Ishikawa (cell line): ENCODE data around the gene PRKN.

Experiments used
- CEBPB ChIP-seq: IDR thresholded peaks from 2 replicates; pipeline ENCODE4 v1.6.1; 2012
- CREB1 ChIP-seq: IDR thresholded peaks from 2 replicates; pipeline ENCODE4 v1.6.1; 2012; ENCODE audit warnings: low read depth
- EGR1 ChIP-seq: IDR thresholded peaks from 2 replicates; pipeline ENCODE4 v1.6.1; 2012
- EP300 ChIP-seq: IDR thresholded peaks from 2 replicates; pipeline ENCODE4 v1.6.1; 2012; ENCODE audit warnings: borderline replicate concordance
- FOXM1 ChIP-seq: IDR thresholded peaks from 2 replicates; pipeline ENCODE4 v1.6.1; 2012; ENCODE audit warnings: low read depth, borderline replicate concordance
- MAX ChIP-seq: IDR thresholded peaks from 2 replicates; pipeline ENCODE4 v1.6.1; 2012
- NFIC ChIP-seq: IDR thresholded peaks from 2 replicates; pipeline ENCODE4 v1.6.1; 2012
- RAD21 ChIP-seq: IDR thresholded peaks from 2 replicates; pipeline ENCODE4 v1.6.1; 2012; ENCODE audit warnings: low read depth
- TAF1 ChIP-seq: IDR thresholded peaks from 2 replicates; pipeline ENCODE4 v1.6.1; 2012; ENCODE audit warnings: low read depth, mild to moderate bottlenecking
- TCF12 ChIP-seq: IDR thresholded peaks from 2 replicates; pipeline ENCODE4 v1.6.1; 2012; ENCODE audit warnings: low read depth
- TEAD4 ChIP-seq: IDR thresholded peaks from 2 replicates; pipeline ENCODE4 v1.6.1; 2012
- USF1 ChIP-seq: IDR thresholded peaks from 2 replicates; pipeline ENCODE4 v1.6.1; 2012
- YY1 ChIP-seq: IDR thresholded peaks from 2 replicates; pipeline ENCODE4 v1.6.1; 2012; ENCODE audit warnings: low read depth
- ZBTB7A ChIP-seq: IDR thresholded peaks from 2 replicates; pipeline ENCODE4 v1.6.1; 2012; ENCODE audit warnings: low read depth
- TF ChIP-seq, protein P1 (sequence below): IDR thresholded peaks from 2 replicates; pipeline ENCODE4 v1.6.1; 2012; ENCODE audit warnings: low read depth, mild to moderate bottlenecking

PRKN gene

DNA sequence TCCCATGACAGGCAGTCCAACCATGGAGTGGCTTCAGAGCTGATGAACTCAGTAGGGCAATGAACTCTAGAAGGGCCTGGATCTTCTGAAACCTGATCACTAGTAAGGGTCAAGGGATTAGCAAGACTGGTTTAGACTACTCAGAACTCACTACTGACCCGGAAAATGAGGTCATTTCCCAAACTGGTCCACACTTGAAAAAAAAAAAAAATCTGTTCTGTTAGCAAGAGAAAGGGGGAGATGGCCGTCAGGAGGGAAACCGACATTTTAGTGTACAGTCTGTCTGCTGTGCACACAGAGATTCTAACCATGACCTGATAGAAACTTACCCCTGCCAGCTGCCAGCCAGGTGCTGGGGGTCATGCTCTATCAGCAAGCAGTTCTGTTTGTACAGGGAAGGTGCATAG is 1191.3 kb downstream of the PRKN start:
- no peak for TF ChIP-seq TCF12
- TF ChIP-seq RAD21 = no peak
- no peak for TF ChIP-seq MAX
- no peak for TF ChIP-seq CREB1
- no peak for TF ChIP-seq NFIC
- TF ChIP-seq, protein P1, sequence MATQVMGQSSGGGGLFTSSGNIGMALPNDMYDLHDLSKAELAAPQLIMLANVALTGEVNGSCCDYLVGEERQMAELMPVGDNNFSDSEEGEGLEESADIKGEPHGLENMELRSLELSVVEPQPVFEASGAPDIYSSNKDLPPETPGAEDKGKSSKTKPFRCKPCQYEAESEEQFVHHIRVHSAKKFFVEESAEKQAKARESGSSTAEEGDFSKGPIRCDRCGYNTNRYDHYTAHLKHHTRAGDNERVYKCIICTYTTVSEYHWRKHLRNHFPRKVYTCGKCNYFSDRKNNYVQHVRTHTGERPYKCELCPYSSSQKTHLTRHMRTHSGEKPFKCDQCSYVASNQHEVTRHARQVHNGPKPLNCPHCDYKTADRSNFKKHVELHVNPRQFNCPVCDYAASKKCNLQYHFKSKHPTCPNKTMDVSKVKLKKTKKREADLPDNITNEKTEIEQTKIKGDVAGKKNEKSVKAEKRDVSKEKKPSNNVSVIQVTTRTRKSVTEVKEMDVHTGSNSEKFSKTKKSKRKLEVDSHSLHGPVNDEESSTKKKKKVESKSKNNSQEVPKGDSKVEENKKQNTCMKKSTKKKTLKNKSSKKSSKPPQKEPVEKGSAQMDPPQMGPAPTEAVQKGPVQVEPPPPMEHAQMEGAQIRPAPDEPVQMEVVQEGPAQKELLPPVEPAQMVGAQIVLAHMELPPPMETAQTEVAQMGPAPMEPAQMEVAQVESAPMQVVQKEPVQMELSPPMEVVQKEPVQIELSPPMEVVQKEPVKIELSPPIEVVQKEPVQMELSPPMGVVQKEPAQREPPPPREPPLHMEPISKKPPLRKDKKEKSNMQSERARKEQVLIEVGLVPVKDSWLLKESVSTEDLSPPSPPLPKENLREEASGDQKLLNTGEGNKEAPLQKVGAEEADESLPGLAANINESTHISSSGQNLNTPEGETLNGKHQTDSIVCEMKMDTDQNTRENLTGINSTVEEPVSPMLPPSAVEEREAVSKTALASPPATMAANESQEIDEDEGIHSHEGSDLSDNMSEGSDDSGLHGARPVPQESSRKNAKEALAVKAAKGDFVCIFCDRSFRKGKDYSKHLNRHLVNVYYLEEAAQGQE = no peak
- no peak for TF ChIP-seq USF1
- no peak for TF ChIP-seq TAF1
- TF ChIP-seq YY1 = no peak
- no peak for TF ChIP-seq ZBTB7A
- no peak for TF ChIP-seq FOXM1
- no peak for TF ChIP-seq CEBPB
- no peak for TF ChIP-seq EGR1
- TF ChIP-seq TEAD4 = no peak
- TF ChIP-seq EP300 = no peak

- no peak for TF ChIP-seq RAD21
- TF ChIP-seq, protein P1 = no peak
- TF ChIP-seq MAX = no peak
- TF ChIP-seq FOXM1 = no peak
- no peak for TF ChIP-seq TCF12
- no peak for TF ChIP-seq CEBPB
These were observed 1193.2 kb downstream of the PRKN start for GRCh38 chr6:161534264-161534873.

GRCh38 chr6:161533266-161533665 is 1194.3 kb downstream of the PRKN start:
- TF ChIP-seq USF1 (no peak), TCF12 (no peak), TEAD4 (no peak), EP300 (no peak), MAX (no peak), EGR1 (no peak), NFIC (no peak), CEBPB (no peak), CREB1 (no peak), FOXM1 (no peak), TAF1 (no peak), ZBTB7A (no peak), YY1 (no peak), RAD21 (no peak)
- TF ChIP-seq, protein P1 = no peak

- TF ChIP-seq FOXM1 = no peak
- no peak for TF ChIP-seq USF1
- TF ChIP-seq TAF1 = no peak
- TF ChIP-seq CREB1 = no peak
- no peak for TF ChIP-seq RAD21
- no peak for TF ChIP-seq CEBPB
- no peak for TF ChIP-seq TEAD4
- no peak for TF ChIP-seq ZBTB7A
- TF ChIP-seq EGR1 = no peak
- no peak for TF ChIP-seq NFIC
- no peak for TF ChIP-seq TCF12
- no peak for TF ChIP-seq YY1
These were observed 1195.0 kb downstream of the PRKN start for GRCh38 chr6:161532536-161532935.
